22Rv1 (cell line): Measurements from ENCODE around the gene TMEM208.

Experiments
- H3K27ac ChIP-seq: fragments of 450-650 bp; 2 replicates; pipeline ENCODE4 v1.5.1; 2017
- ZFX ChIP-seq: fragments of 450-650 bp; IDR thresholded peaks from 2 replicates; pipeline ENCODE4 v1.6.1; 2017; ENCODE audit warnings: antibody characterized with exemption, borderline replicate concordance
- TF ChIP-seq, protein P1 (sequence below): fragments of 450-650 bp; IDR thresholded peaks from 2 replicates; pipeline ENCODE4 v1.5.1; 2017; ENCODE audit warnings: mild to moderate bottlenecking

The TMEM208 gene

DNA sequence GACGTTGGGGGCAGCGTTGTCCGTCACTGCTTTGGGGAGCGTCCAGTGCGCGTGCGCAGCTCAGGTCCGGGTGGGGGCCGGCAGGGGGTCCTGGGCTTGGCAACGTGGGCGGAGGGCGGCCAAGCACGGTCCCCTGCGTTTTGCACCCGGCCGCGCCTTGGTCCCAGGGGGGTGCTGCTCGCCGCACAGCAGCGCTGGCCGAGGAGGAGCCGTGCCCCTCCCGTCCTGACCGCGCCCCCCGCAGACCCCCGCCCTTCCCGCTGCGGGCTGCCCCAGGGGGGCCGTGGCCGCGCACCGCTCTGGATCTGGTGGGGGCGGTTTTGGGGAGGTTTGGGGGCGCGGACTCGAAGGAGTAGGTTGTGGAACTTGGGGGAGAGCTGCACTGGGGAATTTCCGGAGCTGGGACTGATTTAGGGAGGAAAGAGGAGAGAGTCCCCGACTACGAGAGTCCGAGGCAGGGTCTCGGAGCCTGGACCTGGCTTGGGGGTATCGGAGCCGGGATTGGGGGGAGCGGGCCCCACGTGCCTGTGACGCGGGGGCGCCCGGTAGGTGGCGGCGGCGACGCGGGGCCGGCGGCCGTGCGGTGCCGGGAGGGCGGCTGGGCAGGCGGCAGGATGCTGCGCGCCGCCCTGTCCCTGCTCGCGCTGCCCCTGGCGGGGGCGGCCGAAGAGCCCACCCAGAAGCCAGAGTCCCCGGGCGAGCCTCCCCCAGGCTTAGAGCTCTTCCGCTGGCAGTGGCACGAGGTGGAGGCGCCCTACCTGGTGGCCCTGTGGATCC, 21.7 kb downstream of the TMEM208 start, which contains the start of gene SLC9A5:
TSS of gene SLC9A5 (plus strand) at position 579 of the 777 bp plus-strand sequence. CDS start at position 615, 36 bp downstream.
- TF ChIP-seq ZFX: no peak
- TF ChIP-seq, protein P1, sequence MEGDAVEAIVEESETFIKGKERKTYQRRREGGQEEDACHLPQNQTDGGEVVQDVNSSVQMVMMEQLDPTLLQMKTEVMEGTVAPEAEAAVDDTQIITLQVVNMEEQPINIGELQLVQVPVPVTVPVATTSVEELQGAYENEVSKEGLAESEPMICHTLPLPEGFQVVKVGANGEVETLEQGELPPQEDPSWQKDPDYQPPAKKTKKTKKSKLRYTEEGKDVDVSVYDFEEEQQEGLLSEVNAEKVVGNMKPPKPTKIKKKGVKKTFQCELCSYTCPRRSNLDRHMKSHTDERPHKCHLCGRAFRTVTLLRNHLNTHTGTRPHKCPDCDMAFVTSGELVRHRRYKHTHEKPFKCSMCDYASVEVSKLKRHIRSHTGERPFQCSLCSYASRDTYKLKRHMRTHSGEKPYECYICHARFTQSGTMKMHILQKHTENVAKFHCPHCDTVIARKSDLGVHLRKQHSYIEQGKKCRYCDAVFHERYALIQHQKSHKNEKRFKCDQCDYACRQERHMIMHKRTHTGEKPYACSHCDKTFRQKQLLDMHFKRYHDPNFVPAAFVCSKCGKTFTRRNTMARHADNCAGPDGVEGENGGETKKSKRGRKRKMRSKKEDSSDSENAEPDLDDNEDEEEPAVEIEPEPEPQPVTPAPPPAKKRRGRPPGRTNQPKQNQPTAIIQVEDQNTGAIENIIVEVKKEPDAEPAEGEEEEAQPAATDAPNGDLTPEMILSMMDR: peak; percentile 59
- no peak within 1 kb of the TSS for H3K27ac ChIP-seq

DNA sequence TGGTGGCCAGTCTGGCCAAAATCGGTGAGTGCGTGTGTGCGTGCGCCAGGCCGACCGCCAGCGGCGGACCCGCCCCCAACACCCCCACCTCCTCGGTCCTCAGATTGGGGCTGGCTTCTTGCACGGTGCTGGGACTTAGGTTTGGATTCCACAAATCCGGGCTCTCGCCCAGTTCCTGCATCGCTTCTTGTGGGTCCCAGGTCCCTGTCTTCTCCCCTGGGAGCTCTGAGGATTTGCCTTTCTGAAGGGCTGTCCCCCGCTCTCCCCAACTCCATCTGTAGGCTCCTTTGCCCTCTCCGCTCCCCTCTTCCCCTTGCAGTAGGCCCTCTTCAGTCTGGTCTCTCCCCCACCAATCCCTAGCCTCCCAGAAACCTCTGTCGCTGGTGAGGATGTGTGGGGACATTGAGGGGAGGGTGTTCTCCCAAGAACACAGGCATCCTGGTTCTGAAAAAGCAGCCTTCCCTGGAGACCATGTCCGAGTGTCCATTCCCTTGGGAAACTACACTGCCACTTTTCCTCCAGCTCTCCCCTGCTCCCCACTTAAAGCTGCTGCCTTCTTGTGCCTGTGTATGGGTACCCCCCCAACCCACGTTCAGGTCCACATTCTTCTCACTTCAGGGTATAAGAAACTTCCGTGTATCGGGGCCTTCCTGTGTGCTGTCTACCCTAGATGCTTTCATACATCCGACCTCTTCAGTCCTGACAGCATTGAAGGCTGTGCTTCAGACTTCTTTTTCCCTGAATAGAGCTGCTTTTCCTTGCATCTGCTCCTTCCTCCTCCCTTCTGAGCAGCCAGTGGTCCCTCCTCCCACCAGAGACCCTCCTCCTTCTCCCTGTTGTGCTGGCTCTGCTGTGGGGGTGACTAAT, 22.5 kb downstream of the TMEM208 start:
- H3K27ac ChIP-seq: no peak overlapping the region
- TF ChIP-seq, protein P1: no peak
- no peak for TF ChIP-seq ZFX

DNA sequence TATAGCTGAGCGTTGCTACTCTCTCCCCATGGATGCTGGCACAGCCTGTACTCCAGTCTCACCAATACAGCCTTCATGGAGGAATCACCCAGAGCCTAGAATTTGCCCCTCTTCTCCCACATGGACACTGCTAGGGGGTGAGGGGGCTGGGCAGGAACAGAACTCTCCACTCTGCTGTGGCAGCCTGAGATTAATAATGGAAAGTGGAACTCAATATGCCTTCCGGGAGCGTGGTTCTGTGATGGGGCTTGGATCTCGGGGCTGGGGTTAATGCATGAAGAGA, 23.1 kb downstream of the TMEM208 start:
- H3K27ac ChIP-seq: no peak overlapping the region
- no peak for TF ChIP-seq ZFX
- TF ChIP-seq, protein P1: no peak

DNA sequence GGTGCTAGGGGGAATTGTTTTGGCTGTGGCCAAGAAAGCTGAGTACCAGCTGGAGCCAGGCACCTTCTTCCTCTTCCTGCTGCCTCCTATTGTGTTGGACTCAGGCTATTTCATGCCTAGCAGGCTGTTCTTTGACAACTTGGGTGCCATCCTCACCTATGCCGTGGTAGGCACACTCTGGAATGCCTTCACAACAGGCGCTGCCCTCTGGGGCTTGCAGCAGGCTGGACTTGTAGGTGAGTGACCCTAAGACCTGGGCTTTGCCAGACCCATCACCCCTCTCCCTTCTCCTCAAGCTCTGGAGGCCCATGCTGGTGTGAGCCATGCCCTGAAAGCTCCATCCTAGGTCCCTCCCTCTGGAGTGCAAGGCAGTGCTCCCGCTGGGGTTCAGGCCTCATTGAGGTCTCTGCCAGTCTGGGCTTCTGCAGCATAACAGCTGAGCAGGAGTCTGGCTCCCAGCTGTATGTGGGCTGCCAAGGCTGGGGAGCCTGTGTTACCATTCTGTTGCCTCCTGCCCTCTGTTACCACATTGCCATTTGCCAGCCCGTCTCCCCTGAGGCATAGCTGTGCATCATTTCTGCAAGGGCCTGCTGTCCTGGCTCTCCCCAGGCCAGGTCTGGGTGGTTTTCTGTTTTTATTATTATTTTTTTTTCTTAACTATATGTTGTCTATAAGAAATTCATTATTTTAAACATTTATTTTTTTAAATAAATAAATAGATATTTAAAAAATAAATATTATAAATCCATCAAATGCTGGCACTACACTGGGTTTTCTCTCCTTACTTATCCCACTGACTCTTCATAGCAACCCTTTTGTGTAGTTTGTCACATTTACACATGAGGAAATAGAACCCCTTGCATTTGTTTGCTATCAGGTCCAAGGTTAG, 25.9 kb downstream of the TMEM208 start:
- H3K27ac ChIP-seq: no peak overlapping the region

DNA sequence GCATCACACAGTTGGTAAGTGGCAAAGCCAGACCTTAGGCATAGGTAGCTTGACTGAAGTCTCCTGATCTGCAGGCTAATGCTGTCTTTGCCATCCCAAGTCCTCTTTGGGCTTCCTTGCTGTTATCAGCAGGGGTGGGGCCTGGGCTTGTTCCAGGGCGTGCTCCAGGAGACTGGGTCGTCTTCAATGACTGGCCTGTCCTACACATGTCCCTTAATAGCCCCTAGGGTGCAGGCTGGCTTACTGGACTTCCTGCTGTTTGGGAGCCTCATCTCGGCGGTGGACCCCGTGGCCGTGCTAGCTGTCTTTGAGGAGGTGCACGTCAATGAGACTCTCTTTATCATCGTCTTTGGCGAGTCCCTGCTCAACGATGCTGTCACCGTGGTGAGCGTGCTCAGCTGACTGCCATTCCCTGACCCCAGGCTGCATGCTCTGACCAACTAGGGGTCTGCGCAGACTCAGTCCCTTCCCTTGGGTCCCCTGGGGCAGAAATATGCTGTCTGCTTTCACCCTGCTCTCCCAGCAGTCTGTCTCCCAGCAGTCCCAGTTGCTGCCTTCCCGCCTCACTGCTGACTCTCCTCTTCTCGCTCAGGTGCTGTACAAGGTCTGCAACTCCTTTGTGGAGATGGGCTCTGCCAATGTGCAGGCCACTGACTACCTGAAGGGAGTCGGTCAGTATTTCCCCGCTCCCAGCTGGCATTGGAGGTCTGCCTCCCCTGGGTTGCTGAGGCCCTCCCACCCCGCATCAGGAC, 28.0 kb downstream of the TMEM208 start:
- no peak for TF ChIP-seq ZFX
- TF ChIP-seq, protein P1: no peak
- H3K27ac ChIP-seq: no peak overlapping the region

More for the DNA sequence above, 25.9 kb downstream of the TMEM208 start:
- no peak for TF ChIP-seq ZFX
- TF ChIP-seq, protein P1: no peak

DNA sequence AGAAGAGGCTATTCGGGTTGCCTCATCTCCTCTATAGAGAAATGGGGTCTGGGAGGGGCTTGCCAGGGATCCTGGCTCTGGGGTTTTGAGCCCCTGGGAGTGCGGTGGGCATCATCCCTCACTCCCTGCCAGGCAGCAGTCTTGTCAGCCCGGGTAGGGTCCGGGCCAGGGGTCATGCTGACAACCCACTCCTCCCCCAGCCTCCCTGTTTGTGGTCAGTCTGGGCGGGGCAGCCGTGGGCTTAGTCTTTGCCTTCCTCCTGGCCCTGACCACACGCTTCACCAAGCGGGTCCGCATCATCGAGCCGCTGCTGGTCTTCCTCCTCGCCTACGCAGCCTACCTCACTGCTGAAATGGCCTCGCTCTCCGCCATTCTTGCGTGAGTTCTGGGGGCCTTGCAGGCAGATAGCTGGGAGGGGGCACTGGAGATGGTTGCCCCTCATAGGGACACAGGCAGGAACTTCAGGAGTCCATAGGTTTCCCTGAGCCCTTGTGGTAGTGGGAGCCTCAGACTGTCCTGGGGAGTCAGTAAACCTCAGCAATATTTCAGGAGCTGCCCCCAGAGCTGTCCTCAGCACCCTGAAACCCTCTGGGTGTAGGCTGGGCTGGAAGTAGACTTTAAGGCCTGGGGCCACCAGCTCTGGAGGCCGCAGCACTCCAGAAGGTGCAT, 28.8 kb downstream of the TMEM208 start:
- TF ChIP-seq, protein P1: no peak
- TF ChIP-seq ZFX: no peak

More for the DNA sequence above, 28.8 kb downstream of the TMEM208 start:
- no peak overlapping the region for H3K27ac ChIP-seq
